Mucosa of descending colon (tissue), 3 donors: ENCODE results near the gene FIZ1. TPM values are rescaled to one million over a fixed set of nuclear protein-coding genes. Genes with fewer than 3 reads are reported as not detected.

Source experiments
- ATAC-seq: fragments of 200-7000 bp; cut with Tn5 transposase; one replicate; pipeline ENCODE4 v1.9.1; 2020; ENCODE audit warnings: mild to moderate bottlenecking, moderate library complexity
- DNase-seq, 3 donors: peaks; one replicate each; pipeline ENCODE4 v3.0.0-alpha.2; 2020
- H3K36me3 ChIP-seq: fragments of 200-600 bp; one replicate; pipeline ENCODE4 v1.8.0; 2021; ENCODE audit warnings: low read depth, mild to moderate bottlenecking
- H3K4me1 ChIP-seq: fragments of 200-600 bp; one replicate; pipeline ENCODE4 v1.8.0; 2021; ENCODE audit warnings: low read depth, mild to moderate bottlenecking
- H3K4me3 ChIP-seq: fragments of 200-600 bp; one replicate; pipeline ENCODE4 v1.8.0; 2021; ENCODE audit warnings: mild to moderate bottlenecking
- H3K9me3 ChIP-seq: fragments of 200-600 bp; one replicate; pipeline ENCODE4 v1.8.0; 2021; ENCODE audit warnings: mild to moderate bottlenecking
- CTCF ChIP-seq: fragments of 200-600 bp; IDR thresholded peaks from one replicate; pipeline ENCODE4 v1.8.0; 2022; ENCODE audit warnings: antibody characterized with exemption, mild to moderate bottlenecking
- intact Hi-C, 2 donors: fragments of 100-400 bp; cut with DNase I in 1 of 2; cut with micrococcal nuclease in 1 of 2; formaldehyde crosslinking; loops; one replicate each; pipeline versions ENCODE4 v1.11.0 to v1.11.1; 2022; cut with DNase I, micrococcal nuclease
- total RNA-seq, 3 donors: library from RNA; stranded (reverse); fragmentation: NEBNext Ultra II Directional in 2 of 3; extraction: Animal tissue kit (Norgen Biotek cat#: 25700) in 2 of 3; gene quantifications; one replicate each; pipeline versions ENCODE4 v1.2.1 to v1.2.4, GENCODE V29; 2021 to 2023
- donor health status: DM: no; HTN: no; CAD: no; lungs with moderate emphysema.
- donor health status: DM: no; HTN: no; CAD: no.
- donor health status: DM: no; HTN: yes; CAD: no.

The FIZ1 gene
- total RNA-seq, 3 donors from 2014 or later: 15.7 to 20.3 (median 20.0) TPM

DNA sequence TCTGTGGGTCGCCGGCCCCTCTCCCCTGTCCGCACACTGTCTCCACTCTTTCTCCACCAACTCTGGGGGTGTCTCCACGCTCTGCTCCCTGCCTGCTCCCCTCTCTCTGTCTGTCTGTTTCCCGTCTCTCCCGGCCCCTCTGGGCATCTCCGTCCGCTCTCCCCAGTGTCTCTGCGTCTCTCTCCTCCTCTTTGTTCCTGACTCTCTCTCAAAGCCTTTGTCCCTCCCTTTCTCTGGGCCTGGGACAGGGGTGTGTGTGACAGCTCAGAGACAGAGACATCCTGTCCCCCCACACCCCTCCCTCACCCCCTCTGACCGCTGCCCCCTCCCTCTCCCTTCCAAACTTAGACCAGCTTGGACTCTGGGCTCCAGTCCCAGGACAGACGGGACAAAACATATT is 53.3 kb downstream of the FIZ1 start:
- H3K4me3 ChIP-seq: no peak overlapping the region
- ATAC-seq (no peak), DNase-seq (no peak)
- H3K36me3 ChIP-seq: no peaks in the 10 kb centered on the region
- peaks cover 2% of the 10 kb centered on the region for H3K4me1 ChIP-seq
- intact Hi-C loops: no loop called here
- no peak for TF ChIP-seq CTCF
- no peaks in the 10 kb centered on the region for H3K9me3 ChIP-seq

DNA sequence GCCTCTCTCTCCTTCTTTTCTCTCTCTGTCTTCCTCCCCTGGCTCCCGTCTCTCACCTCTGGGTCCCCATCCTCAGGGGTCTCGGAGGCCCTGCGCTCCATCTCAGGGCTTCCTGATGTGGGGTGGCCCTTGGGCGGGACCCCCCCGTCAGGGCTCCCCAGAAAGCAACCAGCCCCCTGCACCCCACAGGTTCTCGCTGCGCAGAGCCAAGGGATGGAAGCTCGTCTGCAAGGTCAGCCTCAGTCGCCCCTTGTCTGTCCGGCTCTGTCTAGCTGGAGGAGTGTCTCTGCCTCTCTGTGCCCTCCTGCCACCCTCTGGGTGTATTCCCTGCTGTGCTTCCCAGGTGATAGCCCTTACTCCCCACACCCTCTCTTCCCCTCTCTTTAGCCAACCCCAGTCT is 53.9 kb downstream of the FIZ1 start, which contains the start of gene SBK3:
TSS of gene SBK3 (minus strand) at position 101 of the 400 bp plus-strand sequence. CDS start at position 101, 0 bp downstream.
- ATAC-seq (no peak), DNase-seq (no peak)
- Histone ChIP-seq H3K9me3 (no peaks in the 10 kb centered on the region), H3K36me3 (no peaks in the 10 kb centered on the region), H3K4me1 (peaks cover 2% of the 10 kb centered on the region), H3K4me3 (no peak within 1 kb of the TSS)
- TF ChIP-seq CTCF: no peak
- intact Hi-C loops: no loop called here

- intact Hi-C loops: no loop called here
These were observed 54.4 kb downstream of the FIZ1 start for GRCh38 chr19:55544776-55545439.

DNA sequence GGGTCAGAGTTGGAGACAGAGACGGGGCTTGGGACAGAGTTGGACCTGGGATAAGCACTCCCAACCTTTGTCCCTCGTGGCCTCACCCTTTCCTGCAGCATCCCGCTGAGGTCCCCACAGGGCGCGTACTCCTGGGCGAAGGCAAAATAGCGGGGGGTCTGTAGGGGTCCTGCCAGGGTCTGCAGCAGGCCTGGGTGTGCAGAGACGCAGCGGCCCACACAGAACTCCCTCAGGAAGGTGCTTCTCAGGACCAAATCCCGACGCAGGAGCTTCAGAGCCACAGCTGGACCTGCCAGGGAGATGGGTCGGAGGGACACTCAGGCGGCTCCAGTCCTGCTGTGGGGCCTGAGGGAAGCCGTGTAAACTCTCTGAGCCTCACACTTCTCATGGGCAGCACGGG is 55.3 kb downstream of the FIZ1 start:
- ATAC-seq (no peak), DNase-seq (no peak)
- no peak overlapping the region for H3K4me3 ChIP-seq
- H3K4me1 ChIP-seq: peaks cover 1% of the 10 kb centered on the region
- H3K36me3 ChIP-seq: no peaks in the 10 kb centered on the region
- no peaks in the 10 kb centered on the region for H3K9me3 ChIP-seq
- intact Hi-C loops: no loop called here
- no peak for TF ChIP-seq CTCF

More at GRCh38 chr19:55544776-55545439, 54.4 kb downstream of the FIZ1 start:
- Histone ChIP-seq H3K4me1 (peaks cover 2% of the 10 kb centered on the region), H3K4me3 (no peak overlapping the region), H3K36me3 (no peaks in the 10 kb centered on the region), H3K9me3 (no peaks in the 10 kb centered on the region)
- peak in 1 of 3 donors; percentile 36 for DNase-seq
- TF ChIP-seq CTCF: no peak
- peak; percentile 46 for ATAC-seq

GRCh38 chr19:55543567-55543966 is 55.8 kb downstream of the FIZ1 start:
- Histone ChIP-seq H3K4me1 (no peaks in the 10 kb centered on the region), H3K36me3 (no peaks in the 10 kb centered on the region), H3K4me3 (no peak overlapping the region), H3K9me3 (no peaks in the 10 kb centered on the region)
- no peak for DNase-seq
- ATAC-seq: no peak
- TF ChIP-seq CTCF: no peak
- intact Hi-C loops: no loop called here
